Keratinocyte (primary cell): ENCODE data around the gene EPHA3. TPM values are rescaled to one million over a fixed set of nuclear protein-coding genes. Genes with fewer than 3 reads are reported as not detected.

ENCODE experiments used
- DNase-seq: peaks from one replicate; pipeline ENCODE4 v3.0.0-alpha.2; 2011; ENCODE audit warnings: low read depth, missing footprints, low spot score
- FAIRE-seq: peaks from 2 replicates; lab custom pipeline; 2011; peaks lifted over from hg19 to GRCh38; lab: Jason Lieb, UNC
- H2AFZ ChIP-seq: 2 replicates; pipeline ENCODE4 v1.6.0; 2012; ENCODE audit warnings: low read length, control low read depth, inconsistent platforms; ENCODE audit not compliant: control insufficient read depth
- H3K27ac ChIP-seq: 2 replicates; pipeline ENCODE4 v1.5.1; 2011; ENCODE audit warnings: low read length; ENCODE audit not compliant: control insufficient read depth, insufficient read depth
- H3K27me3 ChIP-seq: 3 replicates; pipeline ENCODE4 v1.6.0; 2011; ENCODE audit warnings: low read length; ENCODE audit not compliant: control insufficient read depth, insufficient read depth; ENCODE audit errors: extremely low read depth
- H3K36me3 ChIP-seq, 2 experiments: 2 replicates in 1 of 2; 3 replicates in 1 of 2; pipeline ENCODE4 v1.5.1; 2011; ENCODE audit warnings: low read length in 2 of 2, mild to moderate bottlenecking in 1 of 2; ENCODE audit not compliant: control insufficient read depth in 2 of 2, insufficient read depth in 2 of 2; ENCODE audit errors: extremely low read depth in 1 of 2
- H3K4me1 ChIP-seq: 3 replicates; pipeline ENCODE4 v1.5.1; 2011; ENCODE audit warnings: low read length; ENCODE audit not compliant: control insufficient read depth, insufficient read depth; ENCODE audit errors: extremely low read depth
- H3K4me2 ChIP-seq: 3 replicates; pipeline ENCODE4 v1.6.0; 2011; ENCODE audit warnings: low read depth, low read length; ENCODE audit not compliant: control insufficient read depth, insufficient read depth; ENCODE audit errors: extremely low read depth
- H3K4me3 ChIP-seq, 3 experiments: fragments of 200-600 bp in 1 of 3; sonication (generic) in 1 of 3; 2 replicates in 2 of 3; 3 replicates in 1 of 3; pipeline ENCODE4 v1.5.1; 2011 to 2016; ENCODE audit warnings: low read length in 3 of 3, mild to moderate bottlenecking in 3 of 3, control low read depth in 2 of 3, inconsistent platforms in 1 of 3, low read depth in 1 of 3, mixed read lengths in 1 of 3, mixed run types in 1 of 3, moderate library complexity in 1 of 3; ENCODE audit not compliant: control insufficient read depth in 2 of 3, insufficient read depth in 2 of 3; ENCODE audit errors: extremely low read depth in 1 of 3
- H3K79me2 ChIP-seq: 2 replicates; pipeline ENCODE4 v1.6.0; 2012; ENCODE audit warnings: low read length; ENCODE audit not compliant: control insufficient read depth, insufficient read depth
- H3K9ac ChIP-seq: 3 replicates; pipeline ENCODE4 v1.6.0; 2011; ENCODE audit warnings: low read length; ENCODE audit not compliant: control insufficient read depth, insufficient read depth; ENCODE audit errors: extremely low read depth
- H3K9me1 ChIP-seq: 3 replicates; pipeline ENCODE4 v1.6.0; 2011; ENCODE audit warnings: low read length; ENCODE audit not compliant: control insufficient read depth, insufficient read depth; ENCODE audit errors: extremely low read depth
- H3K9me3 ChIP-seq: 2 replicates; pipeline ENCODE4 v1.5.1; 2012; ENCODE audit warnings: low read depth, low read length; ENCODE audit not compliant: control insufficient read depth
- H4K20me1 ChIP-seq: 3 replicates; pipeline ENCODE4 v1.6.0; 2011; ENCODE audit warnings: low read length; ENCODE audit not compliant: control insufficient read depth, insufficient read depth; ENCODE audit errors: extremely low read depth
- CTCF ChIP-seq, 3 experiments: IDR thresholded peaks in 1 of 3; conservative IDR thresholded peaks in 1 of 3; optimal IDR thresholded peaks in 1 of 3; 2 replicates in 2 of 3; 3 replicates in 1 of 3; pipeline versions ENCODE3 to v1.5.1; 2011; ENCODE audit warnings: low read length in 3 of 3, mild to moderate bottlenecking in 3 of 3, moderate library complexity in 2 of 3, control low read depth in 1 of 3, inconsistent platforms in 1 of 3; ENCODE audit not compliant: insufficient read depth in 2 of 3; ENCODE audit errors: extremely low read depth in 1 of 3
- EZH2 ChIP-seq: IDR thresholded peaks from one replicate; pipeline ENCODE4 v1.6.1; 2012; ENCODE audit warnings: inconsistent platforms, mild to moderate bottlenecking, low read length, moderate library complexity
- dilution Hi-C: fragments of 300-500 bp; cut with MboI; formaldehyde crosslinking; loops from one replicate; pipeline ENCODE4 v1.7.0; 2020; ENCODE audit warnings: low sequenced_read_pairs; ENCODE audit not compliant: extremely low pct_ligation_motif_present
- polyA plus RNA-seq, 5 experiments: library from polyadenylated mRNA; depleted of rRNA in 3 of 5; stranded (reverse) in 3 of 5; stranded (forward) in 1 of 5; unstranded in 1 of 5; fragments of >200 nt; gene quantifications; 1 replicate in 1 of 5; 2 replicates in 3 of 5; 3 replicates in 1 of 5; pipeline versions ENCODE4 v1.2.1 to v1.2.3, GENCODE V29; 2011 to 2012; ENCODE audit warnings: missing spikeins in 2 of 5, low read depth in 1 of 5, low replicate concordance in 1 of 5

EPHA3 gene
- polyA plus RNA-seq, 1 donor (not counting 4 experiments of a cell fraction or from before 2014, with no cell fraction given), result 0.13 TPM

- no peaks in the 10 kb centered on the region for H3K9me1 ChIP-seq
- H3K4me3 ChIP-seq, result no peak overlapping the region
- no peak for DNase-seq
- TF ChIP-seq EZH2 (no peak), CTCF (optimal IDR thresholded peaks at IDR 0.05 in 1 of 3, IDR thresholded peaks at IDR 0.05 in 1 of 3, conservative IDR thresholded peaks at IDR 0.05 in 1 of 3; ENCODE audit: extremely low read depth in 1 of 3, insufficient read depth in 2 of 3, low read length in 3 of 3) (no peak)
- H3K4me2 ChIP-seq, result no peak overlapping the region
- dilution Hi-C loops, result no loop called here
- no peaks in the 10 kb centered on the region for H3K9me3 ChIP-seq
- H3K36me3 ChIP-seq, result no peaks in the 10 kb centered on the region
- no peaks in the 10 kb centered on the region for H3K4me1 ChIP-seq
- FAIRE-seq, result no peak
- no peak overlapping the region for H3K9ac ChIP-seq
- no peaks in the 10 kb centered on the region for H3K79me2 ChIP-seq
- H2AFZ ChIP-seq, result no peak overlapping the region
- no peaks in the 10 kb centered on the region for H3K27me3 ChIP-seq
- H4K20me1 ChIP-seq, result no peaks in the 10 kb centered on the region
- H3K27ac ChIP-seq, result no peak overlapping the region
These were observed 153.3 kb downstream of the EPHA3 start for GRCh38 chr3:89260721-89261120.

GRCh38 chr3:89261673-89262072, 154.3 kb downstream of the EPHA3 start:
- Histone ChIP-seq H3K9me1 (no peaks in the 10 kb centered on the region), H3K9ac (no peak overlapping the region), H3K4me3 (no peak overlapping the region), H3K4me1 (no peaks in the 10 kb centered on the region), H3K4me2 (no peak overlapping the region), H4K20me1 (no peaks in the 10 kb centered on the region), H3K36me3 (no peaks in the 10 kb centered on the region), H3K9me3 (no peaks in the 10 kb centered on the region), H3K27me3 (no peaks in the 10 kb centered on the region), H3K79me2 (no peaks in the 10 kb centered on the region), H3K27ac (no peak overlapping the region), H2AFZ (no peak overlapping the region)
- dilution Hi-C loops, result no loop called here
- TF ChIP-seq EZH2 (no peak), CTCF (optimal IDR thresholded peaks at IDR 0.05 in 1 of 3, IDR thresholded peaks at IDR 0.05 in 1 of 3, conservative IDR thresholded peaks at IDR 0.05 in 1 of 3; ENCODE audit: extremely low read depth in 1 of 3, insufficient read depth in 2 of 3, low read length in 3 of 3) (no peak)
- FAIRE-seq (no peak), DNase-seq (no peak)
